HPDE6-E6E7 (cell line): ENCODE data around the gene MARVELD2.
"Not testable (repeated sequence)": the region's sequence is repeated elsewhere in the genome, so short reads cannot be mapped to it uniquely, and the experiment has no call there.

Experiments used
- DNase-seq: peaks from one replicate; pipeline ENCODE4 v3.0.0; 2011; ENCODE audit warnings: missing footprints; ENCODE audit errors: extremely low spot score

MARVELD2 gene, protein sequence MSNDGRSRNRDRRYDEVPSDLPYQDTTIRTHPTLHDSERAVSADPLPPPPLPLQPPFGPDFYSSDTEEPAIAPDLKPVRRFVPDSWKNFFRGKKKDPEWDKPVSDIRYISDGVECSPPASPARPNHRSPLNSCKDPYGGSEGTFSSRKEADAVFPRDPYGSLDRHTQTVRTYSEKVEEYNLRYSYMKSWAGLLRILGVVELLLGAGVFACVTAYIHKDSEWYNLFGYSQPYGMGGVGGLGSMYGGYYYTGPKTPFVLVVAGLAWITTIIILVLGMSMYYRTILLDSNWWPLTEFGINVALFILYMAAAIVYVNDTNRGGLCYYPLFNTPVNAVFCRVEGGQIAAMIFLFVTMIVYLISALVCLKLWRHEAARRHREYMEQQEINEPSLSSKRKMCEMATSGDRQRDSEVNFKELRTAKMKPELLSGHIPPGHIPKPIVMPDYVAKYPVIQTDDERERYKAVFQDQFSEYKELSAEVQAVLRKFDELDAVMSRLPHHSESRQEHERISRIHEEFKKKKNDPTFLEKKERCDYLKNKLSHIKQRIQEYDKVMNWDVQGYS

DNA sequence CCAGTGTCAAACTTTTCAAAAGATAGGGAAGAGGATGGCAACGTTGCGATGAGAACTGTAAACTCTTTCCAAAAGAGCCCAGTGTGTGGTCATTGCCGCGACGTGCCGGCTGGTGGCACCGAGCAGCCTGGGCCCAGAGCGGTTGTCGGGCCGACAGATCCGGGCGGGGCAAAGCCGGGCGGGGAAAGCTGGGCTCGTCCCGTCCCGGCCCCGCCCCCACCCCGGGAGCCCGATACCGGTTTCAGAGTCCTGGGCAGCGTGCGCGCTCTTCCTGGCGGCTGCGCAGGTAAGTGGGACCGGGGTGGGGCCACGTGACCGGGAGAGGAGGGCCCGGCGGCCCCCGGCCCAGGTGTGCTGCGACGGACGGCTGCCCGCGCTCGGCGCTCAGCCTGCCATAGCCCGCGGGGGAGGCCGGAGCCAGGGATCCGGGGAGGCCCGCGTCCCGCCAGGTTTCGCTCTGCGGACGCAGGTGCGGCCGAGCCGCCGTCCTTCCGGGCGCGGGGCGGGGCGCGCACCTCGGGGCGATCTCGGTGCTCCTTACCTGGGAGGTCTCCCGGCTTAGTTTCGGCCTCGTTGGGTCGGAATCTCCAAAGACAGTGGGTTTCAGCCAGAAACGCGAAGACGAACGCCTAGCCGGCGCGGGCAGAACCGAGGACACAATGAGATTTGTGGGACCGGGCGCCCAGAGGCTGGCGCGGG is at the start of gene MARVELD2:
MARVELD2 (plus strand) TSS at position 232 of the 699 bp plus-strand sequence. CDS start 4,270 bp downstream, outside the sequence.
- peak; percentile 93 for DNase-seq

DNA sequence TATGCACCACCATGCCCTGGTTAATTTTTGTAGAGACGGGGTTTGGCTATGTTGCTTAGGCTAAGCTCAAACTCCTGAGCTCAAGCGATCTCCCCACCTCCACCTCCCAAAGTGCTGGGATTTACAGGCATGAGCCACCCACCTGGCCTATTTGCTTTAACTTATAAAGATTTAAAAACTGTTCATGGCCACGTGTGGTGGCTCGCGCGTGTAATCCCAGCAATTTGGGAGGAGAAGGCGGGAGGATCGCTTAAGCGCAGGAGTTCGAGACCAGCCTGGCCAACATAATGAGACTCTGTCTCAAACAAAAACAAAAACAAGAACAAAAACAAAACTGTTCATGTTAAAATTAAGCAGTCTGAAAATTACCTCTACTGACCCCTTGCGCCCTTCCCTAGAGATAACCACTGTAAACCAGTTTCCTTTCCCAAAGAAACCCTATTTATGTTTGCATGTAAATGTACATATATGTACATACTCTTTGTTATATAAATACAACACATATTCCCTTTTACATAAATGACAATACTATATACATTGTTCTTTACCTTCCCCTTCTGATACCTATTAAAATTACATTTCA is 47.1 kb upstream of the MARVELD2 start:
- no peak for DNase-seq

DNA sequence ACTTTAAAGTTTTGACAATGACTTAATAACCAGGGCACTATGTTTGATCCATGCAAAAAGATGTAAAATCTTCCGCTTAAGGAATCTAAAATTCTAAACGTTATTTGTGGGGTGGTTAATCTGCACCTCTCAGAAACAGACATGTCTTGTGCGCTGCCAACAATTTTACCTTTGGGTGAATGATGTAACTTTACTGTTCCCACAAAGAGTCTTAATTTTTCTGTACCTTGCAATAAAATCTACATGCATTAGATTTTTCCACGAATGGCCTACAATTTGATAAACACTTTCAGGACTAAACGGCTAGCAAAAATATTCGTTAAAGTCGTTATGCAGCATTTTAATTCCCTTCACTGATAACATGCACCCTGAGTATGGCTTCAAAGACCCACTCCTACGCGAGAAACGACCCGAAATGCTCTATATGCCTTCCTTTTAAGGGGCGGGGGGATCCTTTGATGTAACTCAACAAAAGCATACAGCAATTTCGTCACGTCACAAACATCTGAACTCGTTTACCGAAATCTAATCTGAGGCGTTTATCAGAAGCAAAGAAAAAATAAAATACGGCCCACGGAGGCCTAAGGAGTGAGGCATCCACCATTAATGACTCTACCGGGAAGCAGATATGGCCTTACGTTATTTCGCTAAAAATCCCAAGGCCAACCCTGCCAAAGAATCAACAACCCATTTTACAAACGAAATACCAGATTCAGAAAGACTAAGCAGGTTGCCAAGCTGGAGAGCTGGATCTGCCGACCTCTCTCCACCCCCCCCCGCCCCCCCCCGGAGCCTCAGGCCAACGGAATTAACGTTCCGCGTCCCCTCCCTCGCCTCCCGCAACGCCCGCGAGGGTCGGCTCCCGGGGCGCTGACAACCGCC is 46.2 kb upstream of the MARVELD2 start:
- DNase-seq: peak; percentile 28

DNA sequence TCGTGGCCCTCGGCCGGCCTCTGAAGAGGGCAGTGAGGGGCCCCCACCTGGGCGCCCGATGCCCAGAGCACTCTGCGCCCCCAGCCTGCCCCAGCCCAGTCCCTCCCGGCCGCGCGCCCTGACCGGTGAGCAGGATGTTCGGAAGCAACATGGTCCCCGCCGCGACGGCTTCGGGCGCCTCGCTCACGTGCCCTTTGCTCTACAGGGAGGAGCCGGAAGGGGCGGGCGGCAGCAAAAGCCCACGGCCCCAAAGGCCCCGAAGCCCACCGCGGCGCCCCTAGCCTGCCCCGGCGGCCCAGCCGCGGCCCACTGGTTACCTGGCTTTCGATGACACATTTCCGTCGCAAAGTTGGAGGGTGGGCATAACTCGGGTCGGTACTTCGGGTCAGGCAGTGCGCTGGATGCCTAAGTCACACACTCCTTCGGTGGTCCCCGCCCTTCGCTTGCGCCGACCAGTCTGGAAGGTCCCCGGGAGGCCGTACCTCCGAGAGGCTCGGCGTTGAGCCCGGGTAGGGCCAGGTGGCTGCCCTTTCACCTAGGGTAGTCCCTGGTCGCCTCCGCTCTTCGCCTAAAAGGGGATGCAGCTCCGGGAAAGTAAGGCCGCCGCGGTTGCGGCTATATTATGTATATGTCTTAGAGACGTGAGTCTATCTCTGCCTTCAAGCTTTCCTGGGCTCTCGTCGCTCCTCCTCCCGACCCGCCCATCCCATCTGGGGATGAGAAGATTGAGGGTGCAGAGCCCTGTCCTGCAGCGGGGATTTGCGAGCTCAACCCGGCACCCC is 45.4 kb upstream of the MARVELD2 start, which contains the start of the genes AK6, RAD17 and TAF9:
AK6 (minus strand) TSS at position 181 of the 782 bp plus-strand sequence; CDS start at position 151, 30 bp downstream.
RAD17 (plus strand) TSS at position 479 of the 782 bp plus-strand sequence. CDS start 2,391 bp downstream, outside the sequence.
TAF9 (minus strand) TSS at position 181 of the 782 bp plus-strand sequence. CDS start 3,783 bp downstream, outside the sequence.
- DNase-seq: peak; percentile 83

DNA sequence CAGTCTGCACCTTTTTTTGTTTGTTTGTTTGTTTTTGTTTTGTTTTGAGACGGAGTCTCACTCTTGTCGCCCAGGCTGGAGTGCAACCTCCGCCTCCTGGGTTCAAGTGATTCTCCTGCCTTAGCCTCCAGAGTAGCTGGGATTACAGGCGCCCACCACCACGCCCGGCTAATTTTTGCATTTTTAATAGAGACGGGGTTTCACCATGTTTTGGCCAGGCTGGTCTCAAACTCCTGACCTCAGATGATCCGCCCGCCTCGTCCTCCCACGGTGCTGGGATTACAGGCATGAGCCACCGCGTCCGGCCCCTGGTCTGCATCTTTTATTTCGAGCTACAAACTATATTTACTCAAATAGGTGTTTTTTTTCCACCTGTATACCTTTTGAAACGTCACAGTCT is 44.6 kb upstream of the MARVELD2 start:
- not testable (repeated sequence) for DNase-seq

DNA sequence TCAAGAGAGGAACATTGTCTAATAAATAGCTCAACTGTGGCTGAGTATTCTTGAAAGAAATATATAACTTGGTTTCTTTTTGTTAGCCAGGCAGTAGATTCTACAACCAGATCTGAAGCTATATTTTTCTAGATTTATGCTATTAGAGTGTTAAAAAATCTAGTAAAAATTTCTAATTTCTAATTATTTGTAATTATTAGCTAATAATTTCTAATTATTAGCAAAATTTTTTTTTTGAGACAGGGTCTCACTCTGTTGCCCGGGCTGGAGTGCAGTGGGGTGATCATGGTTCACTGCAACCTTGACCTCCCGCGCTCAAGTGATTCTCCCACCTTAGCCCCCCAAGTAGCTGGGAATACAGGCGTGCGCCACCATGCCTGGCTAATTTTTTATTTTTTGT is 42.5 kb upstream of the MARVELD2 start:
- no peak for DNase-seq

DNA sequence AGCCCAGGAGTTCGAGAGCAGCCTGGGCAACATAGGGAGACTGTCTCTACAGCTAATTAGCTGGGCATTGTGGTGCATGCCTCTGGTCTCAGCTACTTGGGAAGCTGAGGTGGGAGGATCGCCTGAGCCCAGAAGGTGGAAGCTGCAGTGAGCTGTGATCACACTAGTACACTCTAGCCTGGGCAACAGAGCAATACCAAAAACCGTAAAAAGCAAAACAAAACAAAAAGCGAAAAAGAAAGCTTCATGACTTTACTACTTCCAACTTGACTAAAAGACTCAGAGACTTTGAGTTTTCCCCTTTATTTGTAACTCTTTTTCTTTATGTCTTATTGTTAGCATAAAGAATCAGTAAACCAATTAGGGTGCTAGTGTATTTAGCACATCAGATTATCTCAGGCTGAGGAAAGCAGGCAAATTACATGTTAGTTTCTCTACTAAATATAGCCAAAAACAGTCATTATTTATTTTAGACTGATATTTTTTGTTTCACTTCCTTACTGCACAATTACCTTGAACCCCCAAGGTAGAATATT is 39.9 kb upstream of the MARVELD2 start:
- DNase-seq: no peak

DNA sequence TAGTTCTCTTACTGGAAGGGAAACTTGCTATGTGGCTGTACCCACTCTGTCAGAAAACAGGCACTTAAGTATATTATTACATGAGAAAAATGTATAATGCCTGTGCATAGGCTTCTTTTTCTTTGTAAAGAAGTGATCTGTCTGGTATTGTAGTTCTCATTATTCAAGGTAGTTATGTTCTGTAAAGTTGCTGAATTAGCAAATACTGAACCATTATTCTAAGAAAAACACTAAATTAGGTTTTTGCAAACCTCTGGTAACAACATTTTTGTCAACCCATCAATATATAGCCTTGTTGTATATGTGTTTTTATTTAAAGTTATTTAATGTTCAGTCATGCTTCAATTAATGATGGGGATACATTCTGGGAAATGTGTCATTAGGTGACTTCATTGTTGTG is 36.5 kb upstream of the MARVELD2 start:
- no peak for DNase-seq

DNA sequence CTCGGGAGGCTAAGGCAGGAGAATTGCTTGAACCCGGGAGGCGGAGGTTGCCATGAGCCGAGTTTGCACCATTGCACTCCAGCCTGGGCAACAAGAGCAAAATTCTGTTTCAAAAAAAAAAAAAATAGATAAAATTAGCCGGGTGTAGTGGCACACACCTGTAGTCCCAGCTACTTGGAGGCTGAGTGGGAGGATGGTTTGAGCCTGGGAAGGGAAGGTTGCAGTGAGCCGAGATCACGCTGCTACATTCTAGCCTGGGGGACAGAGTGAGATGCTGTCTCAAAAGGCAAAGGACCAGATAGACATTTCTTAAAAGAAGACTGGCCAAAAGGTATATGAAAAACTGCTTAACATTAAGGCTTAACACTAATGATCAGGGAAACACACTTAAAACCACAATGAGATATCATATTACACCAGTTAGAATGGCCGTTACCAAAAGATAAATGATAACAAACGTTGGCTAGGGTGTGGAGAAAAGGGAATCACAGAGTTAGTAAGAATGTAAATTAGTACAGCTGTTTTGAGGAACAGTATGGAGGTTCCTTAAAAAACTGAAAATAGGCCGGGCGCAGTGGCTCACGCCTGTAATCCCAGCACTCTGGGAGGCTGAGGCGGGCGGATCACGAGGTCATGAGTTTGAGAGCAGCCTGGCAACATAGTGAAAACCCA is 10.1 kb upstream of the MARVELD2 start:
- no peak for DNase-seq

DNA sequence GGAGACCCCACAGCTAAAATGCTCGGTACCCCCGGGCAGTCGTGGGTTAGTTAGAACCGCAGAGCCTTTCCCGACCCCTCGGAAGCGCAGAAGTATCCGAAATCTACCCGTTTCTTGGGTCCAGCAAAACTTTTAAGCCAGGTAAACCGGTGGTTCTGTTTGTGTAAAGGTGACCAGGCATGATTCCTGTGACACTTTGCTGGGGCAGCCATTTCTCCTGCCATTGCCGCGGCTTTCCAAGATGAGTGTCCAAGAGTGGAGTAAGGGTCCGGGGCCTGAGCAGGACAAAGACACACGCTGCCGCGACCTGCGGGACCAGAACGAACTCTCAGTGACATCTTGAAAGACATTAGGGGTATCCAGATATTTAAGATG is 655 bp downstream of the MARVELD2 start:
- peak; percentile 26 for DNase-seq

DNA sequence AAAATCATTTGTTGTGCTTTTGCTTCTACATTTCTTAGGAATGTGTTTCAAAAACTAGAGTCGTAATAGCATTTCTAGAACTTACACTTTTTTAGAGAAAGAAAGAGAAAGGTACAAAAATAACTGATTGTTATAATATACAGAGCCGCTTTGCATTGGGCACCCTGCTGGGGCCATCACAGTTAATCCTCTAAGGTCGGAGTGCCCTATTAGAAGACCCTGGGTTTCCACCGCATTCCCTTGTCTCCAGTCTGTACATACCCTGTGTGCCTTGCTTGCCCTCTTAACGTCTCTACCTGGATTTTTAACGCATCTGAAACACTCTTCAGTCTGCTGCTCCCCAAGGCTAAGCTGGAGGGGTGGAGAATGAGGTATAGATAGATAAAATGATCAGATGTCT is 1.3 kb downstream of the MARVELD2 start:
- peak; percentile 9 for DNase-seq

DNA sequence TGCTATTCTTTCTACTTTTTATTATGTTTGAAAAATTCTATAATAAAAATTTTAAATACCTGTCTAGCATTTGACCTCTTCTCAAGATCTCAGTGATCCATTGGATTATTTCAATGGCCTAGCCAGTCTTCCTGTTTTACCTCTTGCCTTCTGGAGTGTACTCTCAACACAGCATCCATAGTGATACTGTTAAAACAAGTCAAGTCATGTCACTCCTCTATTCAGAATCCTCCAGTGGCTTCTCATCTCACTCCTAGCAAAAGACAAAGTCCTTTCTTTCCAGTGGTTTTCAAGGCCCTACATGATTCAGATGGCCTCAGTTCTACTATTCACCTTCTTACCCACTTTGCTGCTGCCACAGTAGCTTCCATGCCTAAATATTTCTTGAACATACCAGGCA is 1.8 kb downstream of the MARVELD2 start:
- no peak for DNase-seq

DNA sequence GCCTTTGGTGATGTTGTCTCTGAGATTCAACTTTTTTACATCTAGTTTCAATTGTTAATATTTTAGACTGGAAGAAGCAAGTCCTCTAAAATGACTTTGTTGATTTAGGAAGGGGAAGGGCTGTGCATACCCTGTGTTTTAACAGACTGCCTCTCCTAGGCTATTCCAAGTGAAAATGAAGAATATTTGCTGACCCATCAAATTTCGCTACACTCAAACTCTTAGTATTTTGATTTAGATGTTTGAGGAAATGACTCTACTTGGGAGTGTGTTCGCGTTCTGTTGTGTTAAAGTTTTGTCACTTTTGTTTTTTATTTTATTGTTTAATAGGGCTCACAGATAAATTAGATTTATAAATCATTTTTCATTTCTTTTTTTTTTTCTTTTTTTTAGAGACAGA is 3.6 kb downstream of the MARVELD2 start:
- DNase-seq: no peak

DNA sequence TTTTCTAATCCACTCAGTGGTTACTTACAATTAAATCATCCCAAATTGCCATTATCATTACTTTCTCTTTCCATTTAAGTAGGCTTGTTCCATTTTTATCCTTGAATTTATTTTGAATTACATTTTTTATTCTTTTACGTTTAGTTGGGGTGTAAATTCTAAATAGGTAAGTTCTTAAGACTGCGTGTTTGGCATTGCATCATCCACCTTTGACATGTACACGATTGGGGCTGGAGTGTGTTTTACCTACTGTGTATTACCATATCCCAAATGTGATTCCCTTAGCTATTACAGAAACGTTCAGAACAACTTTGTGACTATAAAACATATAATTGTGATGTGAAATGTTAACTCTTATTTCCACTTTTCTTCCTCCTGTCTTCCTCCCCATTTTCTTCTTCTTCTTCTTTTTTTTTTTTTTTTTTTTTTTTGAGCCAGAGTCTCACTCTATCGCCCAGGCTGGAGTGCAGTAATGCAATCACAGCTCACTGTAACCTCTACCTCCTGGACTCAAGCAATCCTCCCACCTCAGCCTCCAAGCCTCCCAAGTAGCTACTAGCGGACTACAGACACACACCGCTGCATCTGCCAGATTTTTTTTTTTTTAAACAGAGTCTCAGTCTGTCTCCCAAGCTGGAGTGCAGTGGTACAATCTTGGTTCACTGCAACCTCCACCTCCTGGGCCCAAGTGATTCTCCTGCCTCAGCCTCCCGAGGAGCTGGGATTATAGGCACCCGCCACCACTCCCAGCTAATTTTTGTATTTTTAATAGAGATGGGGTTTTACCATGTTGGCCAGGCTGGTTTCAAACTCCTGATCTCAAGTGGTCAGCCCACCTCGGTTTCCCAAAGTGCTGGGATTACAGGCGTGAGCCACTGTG is 16.7 kb downstream of the MARVELD2 start:
- DNase-seq: no peak

DNA sequence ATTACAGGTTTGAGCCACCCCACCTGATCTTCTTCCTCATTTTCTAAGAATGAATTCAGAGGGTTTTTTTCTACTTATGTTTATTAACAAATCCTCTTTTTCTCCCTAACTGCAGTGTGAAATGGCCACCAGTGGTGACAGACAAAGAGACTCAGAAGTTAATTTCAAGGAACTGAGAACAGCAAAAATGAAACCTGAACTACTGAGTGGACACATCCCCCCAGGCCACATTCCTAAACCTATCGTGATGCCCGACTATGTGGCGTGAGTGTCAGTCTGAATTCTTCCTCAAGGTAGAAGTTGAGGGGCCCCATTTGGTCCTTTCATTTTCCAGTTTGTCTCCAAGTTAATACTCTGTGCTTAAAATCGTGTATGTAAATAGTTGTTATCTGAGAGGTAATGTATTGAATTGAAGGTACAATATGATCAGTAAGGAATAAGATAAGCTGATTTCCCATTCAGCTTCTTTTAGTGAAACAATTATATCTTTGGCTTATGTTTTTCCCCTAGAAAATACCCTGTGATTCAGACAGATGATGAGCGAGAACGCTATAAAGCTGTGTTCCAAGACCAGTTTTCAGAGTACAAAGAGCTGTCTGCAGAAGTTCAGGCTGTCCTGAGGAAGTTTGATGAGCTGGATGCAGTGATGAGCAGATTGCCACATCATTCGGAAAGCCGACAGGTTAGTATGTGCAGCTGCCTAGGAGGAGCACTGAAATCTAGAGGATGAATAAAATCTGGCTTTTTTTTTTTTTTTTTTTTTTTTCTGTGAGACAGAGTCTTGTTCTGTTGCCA is 17.7 kb downstream of the MARVELD2 start:
- DNase-seq: no peak

DNA sequence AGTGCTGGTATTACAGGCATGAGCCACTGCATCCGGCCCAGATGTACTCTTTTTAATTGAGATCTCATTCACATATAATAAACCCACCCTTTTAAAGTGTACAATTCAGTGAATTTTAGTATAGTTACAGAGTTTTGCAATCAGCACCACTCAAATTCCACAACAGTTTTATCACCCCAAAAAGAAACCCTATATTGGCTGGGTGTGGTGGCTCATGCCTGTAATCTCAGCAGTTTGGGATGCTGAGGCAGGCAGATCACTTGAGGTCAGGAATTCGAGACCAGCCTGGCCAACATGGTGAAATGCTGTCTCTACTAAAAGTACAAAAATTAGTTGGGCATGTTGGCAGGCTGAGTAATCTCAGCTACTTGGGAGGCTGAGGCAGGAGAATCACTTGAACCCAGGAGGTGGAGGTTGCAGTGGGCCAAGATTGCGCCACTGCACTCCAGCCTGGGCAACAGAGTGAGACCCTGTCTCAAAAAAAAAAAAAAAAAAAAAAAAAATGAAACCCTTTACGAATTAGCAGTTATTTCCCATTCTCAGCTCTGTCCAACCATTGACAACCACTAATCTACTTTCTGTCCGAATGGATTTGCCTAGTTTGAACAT is 20.5 kb downstream of the MARVELD2 start:
- not testable (repeated sequence) for DNase-seq

DNA sequence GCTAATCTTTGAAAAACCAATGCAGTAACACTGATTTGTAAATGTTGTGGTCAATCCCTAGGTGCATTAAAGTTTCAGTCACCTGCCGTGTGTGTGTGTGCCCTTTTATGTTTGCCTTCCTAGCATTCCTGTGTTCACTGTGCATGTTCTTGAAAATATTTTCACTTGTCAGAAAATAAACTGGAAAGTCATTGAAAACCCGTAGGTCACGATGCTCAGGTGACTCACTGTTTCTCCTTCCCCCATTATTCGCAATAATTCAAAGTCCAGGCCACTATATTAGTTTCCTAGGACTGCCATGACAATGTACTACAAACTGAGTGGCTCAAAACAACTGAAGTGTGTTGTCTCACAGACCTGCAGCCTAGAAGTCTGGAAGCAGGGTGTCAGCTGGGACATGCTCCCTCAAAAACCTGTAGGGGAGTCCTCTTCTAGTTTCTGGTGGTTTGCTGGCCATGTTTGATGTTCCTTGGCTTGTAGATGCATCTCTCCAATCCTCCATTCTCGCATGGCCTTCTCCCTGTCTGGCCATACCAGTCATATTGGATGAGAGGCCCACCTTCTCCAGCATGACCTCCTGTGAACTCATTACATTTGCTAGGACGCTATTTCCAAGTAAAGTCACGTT is 29.3 kb downstream of the MARVELD2 start:
- no peak for DNase-seq
